Right lobe of liver (tissue), 6 donors: ENCODE results near the gene SGO2. TPM values are rescaled to one million over a fixed set of nuclear protein-coding genes. Genes with fewer than 3 reads are reported as not detected.

ENCODE experiments used
- ATAC-seq, 4 donors: fragments of 200-7000 bp; cut with Tn5 transposase; one replicate each; pipeline ENCODE4 v1.9.1; 2020; ENCODE audit warnings: mild to moderate bottlenecking in 4 of 4, moderate library complexity in 4 of 4
- DNase-seq, 3 donors: peaks; one replicate each; pipeline ENCODE4 v3.0.0-alpha.2; 2020
- H3K27ac ChIP-seq, 3 donors: fragments of 200-600 bp; one replicate each; pipeline ENCODE4 v1.8.0; 2022
- H3K27me3 ChIP-seq, 2 donors: fragments of 200-600 bp; one replicate each; pipeline ENCODE4 v1.8.0; 2022
- H3K36me3 ChIP-seq, 4 donors: fragments of 200-600 bp; sonication (generic) in 1 of 4; one replicate each; pipeline versions ENCODE4 v1.5.1 to v1.8.0; 2017 to 2022; ENCODE audit warnings: control low read depth in 1 of 4
- H3K4me1 ChIP-seq, 4 donors: fragments of 200-600 bp; sonication (generic) in 1 of 4; one replicate each; pipeline versions ENCODE4 v1.5.1 to v1.8.0; 2017 to 2022; ENCODE audit warnings: control low read depth in 1 of 4
- H3K4me3 ChIP-seq, 3 donors: fragments of 200-600 bp; one replicate each; pipeline ENCODE4 v1.8.0; 2022
- H3K9me3 ChIP-seq, 4 donors: fragments of 200-600 bp; sonication (generic) in 1 of 4; one replicate each; pipeline versions ENCODE4 v1.5.1 to v1.8.0; 2017 to 2022; ENCODE audit warnings: control low read depth in 1 of 4
- CTCF ChIP-seq, 4 donors: fragments of 200-600 bp in 3 of 4; fragments of 450-650 bp in 1 of 4; IDR thresholded peaks; one replicate each; pipeline versions ENCODE4 v1.5.1 to v1.8.0; 2016 to 2022; ENCODE audit warnings: antibody characterized with exemption in 4 of 4, mild to moderate bottlenecking in 2 of 4
- POLR2A ChIP-seq: fragments of 450-650 bp; IDR thresholded peaks from one replicate; pipeline ENCODE4 v1.6.1; 2017; ENCODE audit warnings: antibody characterized with exemption, mild to moderate bottlenecking
- WGBS: methylation state at CpG from one replicate; pipeline ENCODE4 v1.1.6; 2018; ENCODE audit warnings: low coverage, low lambda C conversion rate; ENCODE audit not compliant: insufficient coverage; ENCODE audit errors: missing lambda C conversion rate; 5-methylcytosine and 5-hydroxymethylcytosine counted together
- intact Hi-C, 2 donors: fragments of 100-400 bp; cut with DNase I; formaldehyde crosslinking; loops; one replicate each; pipeline versions ENCODE4 v1.11.2 to v1.14.1; 2022
- long read RNA-seq: library from polyadenylated mRNA; unstranded; transcript quantifications from one replicate; pipeline ENCODE4 v2.0.0, GENCODE V29; 2019
- total RNA-seq, 6 experiments: library from RNA; depleted of rRNA in 2 of 6; stranded (reverse); fragments of >200 nt in 2 of 6; fragmentation: NEBNext Ultra II Directional in 3 of 6; extraction: Animal tissue kit (Norgen Biotek cat#: 25700) in 3 of 6; gene quantifications; one replicate each; pipeline versions ENCODE4 v1.1.0 to v1.2.4, GENCODE V29; 2016 to 2023
- donor health status: DM: no; HTN: yes; CAD: no.
- donor health status: DM: no; HTN: no; CAD: no.
- donor health status: DM: no; HTN: no; CAD: no.
- donor health status: DM: no; HTN: yes; CAD: no.
- donor health status: DM: no; HTN: yes; CAD: no.

SGO2 gene
- 1 to 10 TPM in 2 of 6 experiments, under 1 TPM in 4; 0.37 to 1.8 (median 0.92) TPM for total RNA-seq
- long read RNA-seq, partial matches to known transcripts = 0 of 1 reads
- long read RNA-seq, other reads (novel, unspliced or antisense) = 1 of 1 reads

GRCh38 chr2:200525882-200526651, at the start of gene SGO2:
Gene SGO2 (plus strand): TSS chr2:200526207. CDS start chr2:200532976, 6,769 bp downstream.
- TF ChIP-seq CTCF (IDR thresholded peaks at IDR 0.05) = no peak
- TF ChIP-seq POLR2A = peak; percentile 62
- H3K4me3 ChIP-seq = peak within 1 kb of the TSS; percentile 72 to 78 (median 76)

GRCh38 chr2:200476836-200477235, 49.2 kb upstream of the SGO2 start:
- DNase-seq (no peak), ATAC-seq (no peak)
- 79% methylated on average over 6 of the region's 8 CpGs for WGBS
- TF ChIP-seq POLR2A (no peak), CTCF (IDR thresholded peaks at IDR 0.05) (no peak)
- Histone ChIP-seq H3K4me1 (no peaks in the 10 kb centered on the region), H3K27me3 (no peaks in the 10 kb centered on the region), H3K27ac (no peak overlapping the region), H3K4me3 (no peak overlapping the region), H3K9me3 (no peaks in the 10 kb centered on the region), H3K36me3 (peaks cover 0 to 62% (median 32%) of the 10 kb centered on the region in 4 donors)
- intact Hi-C loops = loop anchor here in 1 of 2 donors (10.0 kb wide), 1 partner anchor 502 kb away; no protein-coding TSS in a partner anchor

More at GRCh38 chr2:200525882-200526651, at the start of gene SGO2:
- peak; percentile 96 to 97 (median 96) for DNase-seq
- no peaks in the 10 kb centered on the region for H3K27me3 ChIP-seq
- 0% methylated on average over 31 of the region's 56 CpGs for WGBS
- no peak within 1 kb of the TSS for H3K27ac ChIP-seq
- peaks cover 0 to 5% (median 2%) of the 10 kb centered on the region in 4 donors for H3K4me1 ChIP-seq
- no peaks in the 10 kb centered on the region for H3K9me3 ChIP-seq
- peak; percentile 100 for ATAC-seq
- no peaks in the 10 kb centered on the region for H3K36me3 ChIP-seq
- intact Hi-C loops = no loop called here

- no peaks in the 10 kb centered on the region for H3K4me1 ChIP-seq
- 80% methylated on average over 16 of the region's 21 CpGs for WGBS
- TF ChIP-seq CTCF (IDR thresholded peaks at IDR 0.05) (no peak), POLR2A (no peak)
- intact Hi-C loops = loop anchor here in 1 of 2 donors (10.0 kb wide), 1 partner anchor 503 kb away; no protein-coding TSS in a partner anchor
- DNase-seq (no peak), ATAC-seq (peak in 1 of 4 donors; percentile 14)
- H3K27me3 ChIP-seq = no peaks in the 10 kb centered on the region
- peaks cover 0 to 54% (median 29%) of the 10 kb centered on the region in 4 donors for H3K36me3 ChIP-seq
- no peaks in the 10 kb centered on the region for H3K9me3 ChIP-seq
- H3K27ac ChIP-seq = no peak overlapping the region
- H3K4me3 ChIP-seq = no peak overlapping the region
These were observed 48.3 kb upstream of the SGO2 start for GRCh38 chr2:200477667-200478131.

- Histone ChIP-seq H3K36me3 (peaks cover 0 to 35% (median 17%) of the 10 kb centered on the region in 4 donors), H3K27ac (no peak overlapping the region), H3K4me1 (no peaks in the 10 kb centered on the region), H3K9me3 (no peaks in the 10 kb centered on the region), H3K27me3 (no peaks in the 10 kb centered on the region), H3K4me3 (no peak overlapping the region)
- peak in 3 of 4 donors; percentile 36 to 61 (median 45) for ATAC-seq
- no peak for TF ChIP-seq POLR2A
- DNase-seq = no peak
- WGBS = 34% methylated on average over 8 of the region's 8 CpGs
- intact Hi-C loops = loop anchor here (5.0 to 10.0 kb wide), 2 partner anchors 502 to 505 kb away; no protein-coding TSS in a partner anchor
These were observed 46.2 kb upstream of the SGO2 start for GRCh38 chr2:200479692-200480265.

- H3K4me1 ChIP-seq = no peaks in the 10 kb centered on the region
- H3K27ac ChIP-seq = no peak overlapping the region
- intact Hi-C loops = loop anchor here in 1 of 2 donors (5.0 kb wide), 1 partner anchor 505 kb away; no protein-coding TSS in a partner anchor
- H3K36me3 ChIP-seq = peaks cover 0 to 19% (median 7%) of the 10 kb centered on the region in 4 donors
- no peak for DNase-seq
- no peak for ATAC-seq
- H3K9me3 ChIP-seq = no peaks in the 10 kb centered on the region
- TF ChIP-seq CTCF (IDR thresholded peaks at IDR 0.05) (no peak), POLR2A (no peak)
- no peaks in the 10 kb centered on the region for H3K27me3 ChIP-seq
- no peak overlapping the region for H3K4me3 ChIP-seq
These were observed 43.8 kb upstream of the SGO2 start for GRCh38 chr2:200482194-200482593.
